Lung microvascular endothelial cell (primary cell): ENCODE data around the gene GNB5. TPM values are rescaled to one million over a fixed set of nuclear protein-coding genes. Genes with fewer than 3 reads are reported as not detected.
A peak's percentile ranks its signal among the peaks of the same experiment; 100 is the strongest.
"Not testable (repeated sequence)": the region's sequence is repeated elsewhere in the genome, so short reads cannot be mapped to it uniquely, and the experiment has no call there.

ENCODE experiments used
- DNase-seq, 2 donors: peaks; one replicate each; pipeline versions ENCODE4 v3.0.0 to v3.0.0-alpha.2; 2010; ENCODE audit warnings: low read depth in 2 of 2
- total RNA-seq: library from RNA; depleted of rRNA; stranded (reverse); fragments of >200 nt; gene quantifications from 2 replicates; pipeline ENCODE4 v1.2.1, GENCODE V29; 2014

GNB5 gene
- total RNA-seq, 1 donor from 2014 or later = 39.1 TPM

- DNase-seq = not testable (repeated sequence)
Observed at GRCh38 chr15:52170199-52170598, 21.0 kb downstream of the GNB5 start.

- DNase-seq = not testable (repeated sequence)
Observed at GRCh38 chr15:52165494-52166131, 25.6 kb downstream of the GNB5 start.

- DNase-seq = no peak
Observed at GRCh38 chr15:52164631-52165265, 26.4 kb downstream of the GNB5 start.

GRCh38 chr15:52163321-52164190 is 27.6 kb downstream of the GNB5 start:
- peak in 1 of 2 donors; percentile 26 for DNase-seq

- DNase-seq = no peak
Observed at GRCh38 chr15:52162876-52163275, 28.3 kb downstream of the GNB5 start.

- no peak for DNase-seq
Observed at GRCh38 chr15:52162260-52162659, 28.9 kb downstream of the GNB5 start.

GRCh38 chr15:52161406-52161966 is 29.7 kb downstream of the GNB5 start:
- no peak for DNase-seq

- no peak for DNase-seq
Observed at GRCh38 chr15:52159645-52160044, 31.5 kb downstream of the GNB5 start.

- DNase-seq = no peak
Observed at GRCh38 chr15:52158084-52158765, 33.0 kb downstream of the GNB5 start.

- DNase-seq = no peak
Observed at GRCh38 chr15:52155878-52156277, 35.3 kb downstream of the GNB5 start.

GRCh38 chr15:52154896-52155865 is 36.0 kb downstream of the GNB5 start:
- DNase-seq = no peak

GRCh38 chr15:52153900-52154895 is 37.0 kb downstream of the GNB5 start:
- DNase-seq = no peak

GRCh38 chr15:52151353-52151752 is 39.8 kb downstream of the GNB5 start:
- DNase-seq = peak; percentile 33 to 71

- no peak for DNase-seq
Observed at GRCh38 chr15:52150871-52151270, 40.3 kb downstream of the GNB5 start.

GRCh38 chr15:52150043-52150825 is 41.0 kb downstream of the GNB5 start:
- DNase-seq = no peak

GRCh38 chr15:52148403-52148802 is 42.8 kb downstream of the GNB5 start:
- DNase-seq = no peak

GRCh38 chr15:52146776-52147175 is 44.4 kb downstream of the GNB5 start:
- DNase-seq = no peak

GRCh38 chr15:52146261-52146660 is 44.9 kb downstream of the GNB5 start:
- DNase-seq = no peak
